Measurements from ENCODE around the gene SNX25. TPM values are rescaled to one million over a fixed set of nuclear protein-coding genes. Genes with fewer than 3 reads are reported as not detected.

SNX25 gene
- total and polyA plus RNA-seq, 2 donors (not counting 1 experiment from before 2014, with no cell fraction given): 11.1 to 32.9 TPM

DNA sequence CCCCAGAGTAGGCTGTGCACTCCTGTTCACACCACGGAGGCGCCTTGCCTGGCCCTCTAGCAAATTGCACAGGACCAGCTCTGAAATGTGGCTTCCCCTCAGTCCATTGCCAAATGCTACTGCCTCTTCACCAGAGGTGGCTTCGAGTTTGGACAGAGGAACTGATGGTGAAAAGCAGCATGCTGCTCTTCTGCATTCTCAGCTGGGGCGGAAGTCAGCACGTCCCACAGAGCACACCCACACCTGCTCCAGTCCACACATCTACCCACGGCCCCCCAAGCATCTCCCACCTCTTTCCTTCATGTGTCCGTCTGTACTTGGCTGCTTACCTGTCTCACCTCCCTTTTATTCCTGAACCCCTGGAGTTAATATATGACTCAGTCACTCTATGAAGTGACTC is 142.8 kb downstream of the SNX25 start:
- H3K27ac ChIP-seq (ENCODE audit: insufficient read depth, low read length): no peak overlapping the region

DNA sequence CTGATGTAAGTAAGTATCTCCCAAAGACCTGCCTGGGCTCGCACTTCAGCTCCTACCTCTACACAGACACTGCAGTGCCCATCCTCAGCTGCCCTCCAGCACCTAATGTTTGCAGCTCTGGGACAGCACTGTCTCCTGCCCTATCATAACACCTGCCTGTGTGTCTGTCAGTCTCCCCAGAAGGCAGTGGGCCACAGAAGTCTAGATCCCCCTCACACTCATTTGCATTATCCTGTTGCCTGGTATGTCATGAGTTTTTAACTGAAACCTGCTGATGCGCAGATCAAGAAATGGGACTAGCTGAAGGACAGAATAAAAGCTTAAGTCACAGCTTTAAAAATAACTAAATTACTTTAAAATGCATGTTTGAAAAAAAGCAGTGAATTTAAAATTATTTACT is 143.3 kb downstream of the SNX25 start:
- H3K4me3 ChIP-seq (replicated peaks in 1 of 4; ENCODE audit: control extremely low read depth in 1 of 4, insufficient read depth in 1 of 4, low read depth in 3 of 4, low read length in 4 of 4): no peak overlapping the region
- no peak for DNase-seq (ENCODE audit: low read depth in 2 of 2)
- H3K36me3 ChIP-seq (ENCODE audit: control insufficient read depth, insufficient read depth, low read length): no peaks in the 10 kb centered on the region
- H3K4me1 ChIP-seq (ENCODE audit: control insufficient read depth, extremely low read depth, insufficient read depth, low read length): no peaks in the 10 kb centered on the region
- TF ChIP-seq CTCF (conservative IDR thresholded peaks at IDR 0.05 in 1 of 2, IDR thresholded peaks at IDR 0.05 in 1 of 2; ENCODE audit: low read depth in 1 of 2, low read length in 2 of 2): no peak
- H3K9ac ChIP-seq (ENCODE audit: insufficient read depth, low read length): no peak overlapping the region
- H3K27ac ChIP-seq (ENCODE audit: insufficient read depth, low read length): no peak overlapping the region
- H3K9me3 ChIP-seq (ENCODE audit: control insufficient read depth, insufficient read depth, low read depth, low read length): no peaks in the 10 kb centered on the region
- no peaks in the 10 kb centered on the region for H3K79me2 ChIP-seq (ENCODE audit: control insufficient read depth, insufficient read depth, low read length)
- H3K27me3 ChIP-seq (ENCODE audit: control insufficient read depth, insufficient read depth, low read length): no peaks in the 10 kb centered on the region
- H2AFZ ChIP-seq (ENCODE audit: low read length): no peak overlapping the region
- no peaks in the 10 kb centered on the region for H4K20me1 ChIP-seq (ENCODE audit: control insufficient read depth, extremely low read depth, insufficient read depth, low read length)
- H3K4me2 ChIP-seq (ENCODE audit: extremely low read depth, insufficient read depth, low read length): no peak overlapping the region

More for the DNA sequence above, 142.8 kb downstream of the SNX25 start:
- Histone ChIP-seq H4K20me1 (ENCODE audit: control insufficient read depth, extremely low read depth, insufficient read depth, low read length) (no peaks in the 10 kb centered on the region), H3K9me3 (ENCODE audit: control insufficient read depth, insufficient read depth, low read depth, low read length) (no peaks in the 10 kb centered on the region), H3K27me3 (ENCODE audit: control insufficient read depth, insufficient read depth, low read length) (no peaks in the 10 kb centered on the region), H3K79me2 (ENCODE audit: control insufficient read depth, insufficient read depth, low read length) (no peaks in the 10 kb centered on the region), H3K36me3 (ENCODE audit: control insufficient read depth, insufficient read depth, low read length) (no peaks in the 10 kb centered on the region), H2AFZ (ENCODE audit: low read length) (no peak overlapping the region), H3K9ac (ENCODE audit: insufficient read depth, low read length) (no peak overlapping the region), H3K4me2 (ENCODE audit: extremely low read depth, insufficient read depth, low read length) (no peak overlapping the region), H3K4me3 (replicated peaks in 1 of 4; ENCODE audit: control extremely low read depth in 1 of 4, insufficient read depth in 1 of 4, low read depth in 3 of 4, low read length in 4 of 4) (no peak overlapping the region), H3K4me1 (ENCODE audit: control insufficient read depth, extremely low read depth, insufficient read depth, low read length) (no peaks in the 10 kb centered on the region)
- TF ChIP-seq EZH2 (IDR thresholded peaks at IDR 0.05; ENCODE audit: low read length, missing control alignments) (no peak), CTCF (conservative IDR thresholded peaks at IDR 0.05 in 1 of 2, IDR thresholded peaks at IDR 0.05 in 1 of 2; ENCODE audit: low read depth in 1 of 2, low read length in 2 of 2) (no peak)
- no peak for DNase-seq (ENCODE audit: low read depth in 2 of 2)

DNA sequence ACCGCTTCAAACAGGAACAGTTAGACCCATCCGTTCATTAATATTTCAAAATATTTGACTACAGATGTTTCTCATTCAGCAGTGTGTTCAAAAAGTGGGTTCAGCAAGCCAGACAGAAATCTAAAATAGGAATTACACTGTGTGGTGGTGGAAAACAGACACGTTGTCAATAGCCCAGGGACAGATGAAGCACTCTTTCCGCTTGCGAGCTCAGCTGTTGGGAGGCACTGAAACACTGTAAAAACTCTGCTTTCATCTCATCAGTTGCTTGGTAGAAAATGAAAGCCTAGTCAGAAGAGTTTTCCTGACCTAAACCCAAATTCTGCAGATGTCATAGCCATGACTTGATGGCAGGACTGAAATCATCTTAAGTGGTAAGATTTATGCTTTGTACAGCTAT is 147.8 kb downstream of the SNX25 start:
- no peaks in the 10 kb centered on the region for H3K27me3 ChIP-seq (ENCODE audit: control insufficient read depth, insufficient read depth, low read length)
- no peaks in the 10 kb centered on the region for H3K9me3 ChIP-seq (ENCODE audit: control insufficient read depth, insufficient read depth, low read depth, low read length)
- H3K4me1 ChIP-seq (ENCODE audit: control insufficient read depth, extremely low read depth, insufficient read depth, low read length): peaks cover 3% of the 10 kb centered on the region
- no peaks in the 10 kb centered on the region for H3K36me3 ChIP-seq (ENCODE audit: control insufficient read depth, insufficient read depth, low read length)
- H3K9ac ChIP-seq (ENCODE audit: insufficient read depth, low read length): no peak overlapping the region
- no peak for TF ChIP-seq EZH2 (IDR thresholded peaks at IDR 0.05; ENCODE audit: low read length, missing control alignments)
- TF ChIP-seq CTCF (conservative IDR thresholded peaks at IDR 0.05 in 1 of 2, IDR thresholded peaks at IDR 0.05 in 1 of 2; ENCODE audit: low read depth in 1 of 2, low read length in 2 of 2): no peak
- DNase-seq (ENCODE audit: low read depth in 2 of 2): no peak
- no peak overlapping the region for H3K4me3 ChIP-seq (replicated peaks in 1 of 4; ENCODE audit: control extremely low read depth in 1 of 4, insufficient read depth in 1 of 4, low read depth in 3 of 4, low read length in 4 of 4)
- H2AFZ ChIP-seq (ENCODE audit: low read length): no peak overlapping the region
- H3K4me2 ChIP-seq (ENCODE audit: extremely low read depth, insufficient read depth, low read length): no peak overlapping the region
- H3K79me2 ChIP-seq (ENCODE audit: control insufficient read depth, insufficient read depth, low read length): no peaks in the 10 kb centered on the region
- no peak overlapping the region for H3K27ac ChIP-seq (ENCODE audit: insufficient read depth, low read length)
- no peaks in the 10 kb centered on the region for H4K20me1 ChIP-seq (ENCODE audit: control insufficient read depth, extremely low read depth, insufficient read depth, low read length)
